Cerebellar nuclear complex (tissue), 1 donor: ENCODE measurements around the gene LRRC8D.

Experiments
- DNase-seq, 2 experiments: peaks; one replicate each; lab custom pipeline; 2025; lab: John Stamatoyannopoulos, UW

Gene LRRC8D

GRCh38 chr1:89870998-89871397 is 50.2 kb downstream of the LRRC8D start:
- no peak for DNase-seq

GRCh38 chr1:89871768-89872473 is 51.1 kb downstream of the LRRC8D start:
- DNase-seq = no peak

- no peak for DNase-seq
Measured at GRCh38 chr1:89872567-89872966, 51.7 kb downstream of the LRRC8D start.

- no peak for DNase-seq
Measured at GRCh38 chr1:89873288-89873687, 52.5 kb downstream of the LRRC8D start.

GRCh38 chr1:89873770-89874169 is 52.9 kb downstream of the LRRC8D start:
- no peak for DNase-seq

- no peak for DNase-seq
Measured at GRCh38 chr1:89876463-89876862, 55.6 kb downstream of the LRRC8D start.

- DNase-seq = no peak
Measured at GRCh38 chr1:89877756-89878155, 56.9 kb downstream of the LRRC8D start.

- DNase-seq = no peak
Measured at GRCh38 chr1:89878256-89878655, 57.4 kb downstream of the LRRC8D start.

- no peak for DNase-seq
Measured at GRCh38 chr1:89880679-89881078, 59.8 kb downstream of the LRRC8D start.

- no peak for DNase-seq
Measured at GRCh38 chr1:89881415-89882058, 60.7 kb downstream of the LRRC8D start.

GRCh38 chr1:89882348-89883029 is 61.7 kb downstream of the LRRC8D start:
- no peak for DNase-seq

- DNase-seq = no peak
Measured at GRCh38 chr1:89883030-89883379, 62.2 kb downstream of the LRRC8D start.

GRCh38 chr1:89884718-89885596 is 64.1 kb downstream of the LRRC8D start:
- no peak for DNase-seq

- no peak for DNase-seq
Measured at GRCh38 chr1:89887270-89887669, 66.4 kb downstream of the LRRC8D start.

- DNase-seq = no peak
Measured at GRCh38 chr1:89887713-89888112, 66.9 kb downstream of the LRRC8D start.

GRCh38 chr1:89888480-89889322 is 67.9 kb downstream of the LRRC8D start:
- DNase-seq = no peak

- no peak for DNase-seq
Measured at GRCh38 chr1:89889323-89889615, 68.4 kb downstream of the LRRC8D start.

GRCh38 chr1:89890085-89890752 is 69.4 kb downstream of the LRRC8D start:
- DNase-seq = no peak

GRCh38 chr1:89892816-89893215 is 72.0 kb downstream of the LRRC8D start:
- no peak for DNase-seq

GRCh38 chr1:89894210-89895201 is 73.7 kb downstream of the LRRC8D start:
- DNase-seq = no peak
